NCI-H1417 treated with DMSO at 0.1 percent for 48 hours (cell line): ENCODE data around the gene ACSL5.
"Not testable (repeated sequence)": the region's sequence is repeated elsewhere in the genome, so short reads cannot be mapped to it uniquely, and the experiment has no call there.

Experiments used
- DNase-seq: peaks from one replicate; lab custom pipeline; 2025; lab: John Stamatoyannopoulos, UW

ACSL5 gene

GRCh38 chr10:112351146-112351545, 22.8 kb upstream of the ACSL5 start:
- DNase-seq: no peak

- DNase-seq: no peak
Measured at GRCh38 chr10:112352044-112352443, 21.9 kb upstream of the ACSL5 start.

GRCh38 chr10:112353046-112353445, 20.9 kb upstream of the ACSL5 start:
- no peak for DNase-seq

DNA sequence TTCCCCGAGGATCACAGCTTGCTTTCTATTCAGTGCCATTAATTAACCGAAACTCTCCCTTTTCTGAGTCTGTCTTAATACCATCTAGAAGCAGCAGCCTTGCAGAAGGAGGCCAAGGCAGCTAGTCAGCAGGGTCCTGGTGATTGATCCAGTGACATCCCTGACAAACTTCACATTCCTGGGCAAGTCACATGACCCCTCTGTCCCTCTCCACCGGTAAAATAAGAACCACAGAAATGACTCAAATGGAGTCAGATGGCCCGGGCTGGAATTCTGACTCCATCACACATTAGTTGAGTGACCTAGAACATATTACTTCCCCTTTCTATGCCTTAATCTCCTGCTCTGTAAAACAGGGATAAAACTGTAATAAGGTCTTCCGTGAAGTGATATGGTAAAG, 17.2 kb upstream of the ACSL5 start:
- no peak for DNase-seq

GRCh38 chr10:112359606-112360307, 14.2 kb upstream of the ACSL5 start:
- no peak for DNase-seq

DNA sequence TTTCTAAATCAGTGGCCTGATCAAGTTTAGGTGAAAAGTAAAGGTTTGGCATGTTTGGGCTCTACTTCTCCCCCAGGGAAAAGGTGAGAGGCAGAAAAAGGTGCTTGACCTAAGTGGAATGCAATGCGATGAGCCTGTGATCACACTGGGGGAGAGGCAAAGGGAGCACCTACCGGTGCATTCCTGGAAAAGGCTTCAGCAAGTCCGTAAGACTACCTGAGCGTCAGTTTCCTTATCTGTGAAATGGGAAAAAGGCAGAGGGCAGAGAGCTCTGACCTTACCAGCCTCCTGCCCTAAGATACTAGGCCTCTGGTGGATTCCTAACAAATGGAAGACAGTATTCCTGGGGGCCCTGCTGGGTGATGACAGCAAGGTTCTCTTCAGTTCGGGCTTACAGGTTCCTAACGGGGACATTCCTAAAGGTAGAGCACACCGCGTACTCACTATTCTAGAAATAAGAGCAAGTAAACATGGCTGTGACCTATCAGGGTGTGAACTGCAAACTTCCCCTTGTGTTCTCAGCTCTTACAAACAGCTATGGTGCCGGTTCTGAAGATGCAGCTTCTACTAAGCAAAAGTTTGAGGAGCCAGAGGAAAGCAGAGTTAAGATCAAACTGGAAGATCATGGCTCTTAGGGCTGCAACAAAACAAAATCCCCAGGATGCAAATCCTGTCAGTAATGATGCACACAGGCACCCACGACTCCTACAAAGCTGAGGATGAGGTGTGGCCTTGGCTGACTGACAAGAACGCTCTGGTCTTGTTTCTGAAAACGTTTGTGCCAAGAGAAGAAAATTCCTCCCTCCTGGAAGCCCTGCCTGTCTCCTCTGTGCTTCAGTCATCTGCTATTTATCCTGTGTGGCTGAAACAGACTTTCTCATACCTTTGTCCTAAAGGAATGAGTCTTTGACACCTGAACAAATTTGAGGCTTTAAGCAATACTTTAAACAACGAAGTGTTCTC, 13.3 kb upstream of the ACSL5 start:
- DNase-seq: no peak

GRCh38 chr10:112361951-112362751, 11.8 kb upstream of the ACSL5 start:
- DNase-seq: no peak

GRCh38 chr10:112362833-112363232, 11.1 kb upstream of the ACSL5 start:
- no peak for DNase-seq

DNA sequence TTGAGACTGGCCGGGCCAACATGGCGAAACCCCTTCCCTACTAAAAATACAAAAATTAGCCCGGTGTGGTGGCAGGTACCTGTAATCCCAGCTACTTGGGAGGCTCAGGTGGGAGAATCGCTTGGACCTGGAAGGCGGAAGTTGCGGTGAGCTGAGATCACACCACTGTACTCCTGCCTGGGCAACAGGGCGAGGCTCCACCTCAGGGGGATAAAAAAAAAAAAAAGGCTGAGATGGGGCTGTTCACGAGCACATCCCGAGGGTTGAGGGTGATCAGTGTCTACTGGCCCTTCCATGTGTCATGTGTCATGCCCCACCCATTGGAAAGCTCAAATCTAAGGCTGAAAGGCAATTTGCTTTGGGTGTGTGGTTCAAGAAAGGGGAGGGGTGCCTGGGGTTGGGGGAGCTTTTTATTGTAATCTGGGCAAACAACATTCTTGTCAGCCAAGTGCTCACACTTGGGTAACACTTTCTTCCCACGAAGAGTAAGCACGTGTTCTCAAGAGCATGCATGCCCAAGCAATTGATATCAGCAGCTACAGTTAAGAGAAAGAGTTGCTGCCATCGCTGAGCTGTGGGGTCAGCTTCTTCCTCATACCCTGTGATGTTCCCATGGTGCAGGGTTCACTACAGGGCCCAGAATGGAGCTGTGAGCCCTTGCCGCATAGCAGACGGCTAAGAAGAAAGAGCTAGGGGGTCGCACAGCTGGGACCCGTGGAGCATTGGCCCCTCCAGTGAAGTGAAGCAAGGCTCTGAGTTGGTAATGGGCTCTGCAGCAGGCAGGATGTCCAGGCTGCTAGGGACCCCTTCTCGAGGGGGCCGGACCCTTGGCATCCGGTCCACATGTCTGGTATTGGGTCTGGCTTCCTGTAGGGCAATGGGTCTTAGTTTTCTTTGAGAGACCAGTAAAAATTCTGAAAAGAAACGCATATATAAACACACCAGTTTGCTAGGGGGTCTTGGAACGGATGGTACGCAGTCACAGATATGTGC, 9.9 kb upstream of the ACSL5 start:
- DNase-seq: no peak

DNA sequence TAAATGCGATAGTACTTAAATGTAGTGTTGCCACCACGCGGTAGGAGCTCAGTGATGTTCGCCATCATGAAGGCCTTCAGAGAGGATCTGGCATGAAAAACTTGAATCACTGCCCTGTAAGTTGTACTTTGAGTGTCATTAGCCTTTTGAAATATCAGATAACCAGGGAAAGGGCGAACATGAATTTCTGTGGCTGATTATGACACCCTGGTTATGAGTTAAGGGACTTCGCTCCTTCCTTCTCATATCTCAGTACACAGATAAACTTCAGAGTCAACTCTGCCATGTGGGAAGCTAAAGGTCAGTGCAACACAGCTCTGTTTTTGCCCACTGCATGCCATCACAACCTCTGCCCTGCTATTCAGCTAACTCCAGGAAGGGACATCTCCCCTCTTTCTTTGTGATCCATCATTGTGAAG, 8.9 kb upstream of the ACSL5 start:
- no peak for DNase-seq

DNA sequence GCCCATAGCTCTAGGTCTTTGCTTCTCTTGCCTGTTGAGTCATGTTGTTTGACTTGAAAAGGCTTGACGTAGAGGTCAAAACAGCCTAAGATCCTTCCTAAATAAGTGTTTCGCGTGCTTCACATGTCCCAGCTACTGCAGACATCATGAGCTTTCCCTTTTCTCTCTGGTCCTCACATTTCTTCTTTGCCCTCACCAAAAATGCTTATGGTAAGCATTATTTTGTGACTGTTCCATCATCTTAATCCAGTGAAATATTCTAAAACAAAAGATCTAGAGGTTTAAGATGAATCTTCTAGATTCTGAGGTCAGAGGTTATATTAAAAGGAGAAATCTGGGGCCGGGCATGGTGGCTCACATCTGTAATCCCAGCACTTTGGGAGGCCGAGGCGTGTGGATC, 8.5 kb upstream of the ACSL5 start:
- DNase-seq: no peak

DNA sequence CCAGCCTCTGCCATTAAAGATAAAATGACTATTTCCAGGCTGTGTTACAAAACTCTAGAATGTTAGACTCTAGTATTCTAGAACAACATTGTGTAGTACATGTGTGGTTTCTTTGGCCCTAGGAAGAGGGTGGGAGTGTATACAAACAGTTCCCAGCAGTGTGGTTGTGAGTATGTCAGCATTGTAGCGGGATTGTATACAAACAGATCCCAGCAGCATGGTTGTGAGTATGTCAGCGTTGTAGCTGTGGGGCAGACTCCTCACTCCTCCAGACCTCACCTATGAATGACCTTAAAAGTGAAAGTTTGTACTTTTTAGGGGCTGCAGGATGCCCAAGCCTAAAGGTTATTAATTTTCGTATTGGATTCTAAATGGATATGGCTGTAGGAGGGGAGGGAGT, 6.9 kb upstream of the ACSL5 start:
- DNase-seq: no peak

GRCh38 chr10:112367516-112367915, 6.4 kb upstream of the ACSL5 start:
- DNase-seq: no peak

DNA sequence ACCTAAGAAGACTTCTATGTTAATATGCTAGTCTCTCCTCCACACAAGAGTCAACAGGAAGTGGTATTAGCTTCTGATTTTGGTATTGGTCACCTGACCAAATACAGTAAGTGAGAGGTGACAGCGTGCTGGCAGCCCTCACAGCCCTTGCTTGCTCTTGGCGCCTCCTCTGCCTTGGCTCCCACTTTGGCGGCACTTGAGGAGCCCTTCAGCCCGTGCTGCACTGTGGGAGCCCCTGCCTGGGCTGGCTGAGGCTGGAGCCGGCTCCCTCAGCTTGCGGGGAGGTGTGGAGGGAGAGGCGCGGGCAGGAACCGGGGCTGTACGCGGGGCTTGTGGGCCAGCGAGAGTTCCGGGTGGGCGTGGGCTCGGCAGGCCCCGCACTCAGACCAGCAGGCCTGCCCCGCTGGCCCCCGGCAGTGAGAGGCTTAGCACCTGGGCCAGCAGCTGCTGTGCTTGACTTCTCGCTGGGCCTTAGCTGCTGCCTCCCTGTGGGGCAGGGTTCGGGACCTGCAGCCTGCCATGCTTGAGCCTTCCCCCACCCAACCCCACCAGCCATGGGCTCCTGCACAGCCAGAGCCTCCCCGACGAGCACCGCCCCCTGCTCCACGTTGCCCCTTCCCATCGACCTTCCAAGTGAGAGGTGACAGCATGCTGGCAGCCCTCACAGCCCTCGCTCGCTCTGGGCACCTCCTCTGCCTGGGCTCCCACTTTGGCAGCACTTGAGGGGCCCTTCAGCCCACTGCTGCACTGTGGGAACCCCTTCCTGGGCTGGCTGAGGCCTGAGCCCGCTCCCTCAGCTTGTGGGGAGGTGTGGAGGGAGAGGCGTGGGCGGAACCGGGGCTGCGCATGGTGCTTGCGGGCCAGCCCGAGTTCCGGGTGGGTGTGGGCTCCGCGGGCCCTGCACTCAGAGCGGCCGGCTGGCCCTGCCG, 4.2 kb upstream of the ACSL5 start:
- DNase-seq: no peak

DNA sequence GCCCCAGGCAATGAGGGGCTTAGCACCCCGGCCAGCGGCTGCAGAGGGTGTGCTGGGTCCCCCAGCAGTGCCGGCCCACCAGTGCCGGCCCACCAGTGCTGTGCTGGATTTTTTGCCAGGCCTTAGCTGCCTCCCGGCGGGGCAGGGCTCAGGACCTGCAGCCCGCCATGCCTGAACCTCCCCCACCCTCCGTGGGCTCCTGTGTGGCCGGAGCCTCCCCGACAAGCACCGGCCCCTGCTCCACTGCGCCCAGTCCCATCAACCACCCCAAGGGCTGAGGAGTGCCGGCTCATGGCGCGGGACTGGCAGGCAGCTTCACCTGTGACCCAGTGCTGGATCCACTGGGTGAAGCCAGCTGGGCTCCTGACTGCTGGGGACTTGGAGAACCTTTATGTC, 3.5 kb upstream of the ACSL5 start:
- DNase-seq: no peak

GRCh38 chr10:112371326-112371725, 2.6 kb upstream of the ACSL5 start:
- not testable (repeated sequence) for DNase-seq

DNA sequence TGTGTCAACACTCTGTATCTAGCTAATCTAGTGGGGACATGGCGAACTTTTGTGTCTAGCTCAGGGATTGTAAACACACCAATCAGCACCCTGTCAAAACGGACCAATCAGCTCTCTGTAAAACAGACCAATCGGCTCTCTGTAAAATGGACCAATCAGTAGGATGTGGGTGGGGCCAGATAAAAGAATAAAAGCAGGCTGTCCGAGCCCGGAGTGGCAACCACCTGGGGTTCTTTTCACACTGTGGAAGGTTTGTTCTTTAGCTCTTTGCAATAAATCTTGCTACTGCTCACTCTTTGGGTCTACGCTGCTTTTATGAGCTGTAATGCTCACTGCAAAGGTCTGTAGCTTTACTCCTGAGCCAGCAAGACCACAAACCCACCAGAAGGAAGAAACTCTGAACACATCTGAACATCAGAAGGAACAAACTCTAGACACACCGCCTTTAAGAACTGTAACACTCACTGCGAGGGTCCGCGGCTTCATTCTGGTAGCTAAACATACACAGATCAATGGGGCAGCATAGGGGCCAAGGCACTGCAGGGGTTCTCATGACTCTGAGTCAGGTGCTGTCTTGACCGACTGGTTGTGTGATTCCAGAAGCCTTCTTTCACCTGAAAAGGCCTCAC, 1.6 kb upstream of the ACSL5 start:
- not testable (repeated sequence) for DNase-seq

DNA sequence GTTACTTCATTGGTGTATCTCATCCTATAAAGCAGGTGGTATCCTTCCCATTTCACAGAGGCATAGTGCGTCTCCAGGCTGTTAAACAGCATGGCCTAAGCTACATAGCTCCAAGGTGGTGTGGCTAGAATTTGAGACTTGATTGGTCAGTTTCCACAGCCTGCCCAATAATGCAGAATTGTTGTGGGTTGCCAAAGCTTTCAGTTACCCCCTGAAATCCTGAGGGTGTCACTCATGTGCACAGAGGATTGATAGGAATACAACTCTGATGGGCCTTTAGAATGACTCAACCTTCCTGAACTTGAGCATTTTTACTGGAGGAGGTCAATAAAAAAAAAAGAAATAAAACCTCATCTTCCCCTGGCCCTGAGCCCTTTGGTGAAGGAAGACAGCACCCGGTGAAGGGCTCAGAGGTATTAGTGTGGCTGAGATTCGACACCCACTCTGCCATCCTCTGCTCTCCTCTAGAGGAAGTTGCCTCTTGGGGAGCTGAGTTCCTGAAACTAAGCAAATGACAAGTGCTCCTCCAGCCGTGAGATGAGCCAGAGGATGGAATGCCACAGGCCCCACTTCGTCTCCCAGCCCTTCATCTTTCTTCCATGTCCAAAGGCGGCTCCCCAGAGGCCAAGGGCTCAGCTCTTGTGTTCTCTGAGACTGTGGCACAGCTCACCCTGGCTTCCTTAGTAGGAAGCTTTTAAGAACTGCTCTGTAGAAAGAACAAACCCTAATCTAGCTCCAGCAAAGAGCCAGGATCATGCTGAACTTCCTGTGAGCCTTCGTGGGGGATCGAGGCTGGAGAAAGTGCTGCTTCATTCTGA, 1.0 kb downstream of the ACSL5 start:
- no peak for DNase-seq
